Stimulated activated CD4-positive, alpha-beta T cell treated with anti-CD3 and anti-CD28 coated beads, TNF-alpha, amount 100 ng/mL, for 4 hours (primary cell): ENCODE measurements around the gene GPD1L.
"Not testable (repeated sequence)": the region's sequence is repeated elsewhere in the genome, so short reads cannot be mapped to it uniquely, and the experiment has no call there.

ENCODE experiments used
- DNase-seq, 3 experiments: peaks; one replicate each; pipeline ENCODE4 v3.0.0-alpha.2; 2020; ENCODE audit warnings: low read depth in 3 of 3

Gene GPD1L

GRCh38 chr3:32106132-32106928, at the start of gene GPD1L:
GPD1L (plus strand) TSS chr3:32106620; CDS start chr3:32106712, 92 bp downstream.
- peak; percentile 85 to 90 (median 87) for DNase-seq

DNA sequence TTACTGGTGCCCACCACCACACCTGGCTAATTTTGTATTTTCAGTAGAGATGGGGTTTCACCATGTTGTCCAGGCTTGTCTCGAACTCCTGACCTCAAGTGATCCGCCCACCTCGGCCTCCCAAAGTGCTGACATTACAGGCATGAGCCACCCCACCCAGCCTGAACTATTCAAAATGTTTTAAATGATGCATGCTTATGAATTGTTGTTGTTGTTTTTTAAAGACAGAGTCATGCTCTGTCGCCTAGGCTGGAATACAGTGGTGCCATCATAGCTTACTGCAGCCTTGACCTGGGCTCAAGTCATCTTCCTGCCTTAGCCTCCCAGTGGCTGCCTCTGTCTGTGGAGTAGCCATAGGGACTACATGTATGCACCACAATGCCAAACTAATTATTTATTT, 48.0 kb upstream of the GPD1L start:
- not testable (repeated sequence) for DNase-seq

DNA sequence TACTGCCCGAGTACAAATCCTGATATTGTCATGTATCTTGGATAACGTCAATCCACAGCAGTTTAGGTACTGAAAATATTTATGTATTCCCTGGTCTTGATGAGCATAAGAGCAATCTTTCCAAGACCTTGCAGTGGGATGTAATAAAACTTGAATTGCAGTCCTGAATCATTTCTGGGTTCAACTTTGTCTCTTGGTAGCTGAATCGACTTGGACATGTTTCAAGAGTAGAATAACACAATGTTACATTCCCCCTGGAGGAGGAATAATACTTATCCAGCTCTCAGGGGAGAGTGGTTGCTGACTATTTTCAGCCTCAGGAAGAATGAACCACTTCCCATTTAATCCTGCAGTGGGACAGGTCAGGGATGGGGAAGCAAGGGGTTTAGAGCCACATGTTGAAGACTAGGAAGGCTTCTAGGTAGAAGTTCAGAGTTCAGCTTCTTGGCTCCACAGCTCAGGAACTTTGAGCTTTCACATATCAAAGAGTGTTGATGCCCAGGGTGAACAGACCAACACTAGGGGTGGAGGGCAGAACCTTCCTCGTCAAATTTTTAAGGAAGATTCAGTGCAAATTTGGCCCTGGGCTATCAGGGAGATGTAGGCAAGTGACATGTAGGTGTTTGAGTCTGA, 43.4 kb upstream of the GPD1L start:
- no peak for DNase-seq

- DNase-seq: no peak
Observed at GRCh38 chr3:32066686-32067085, 39.7 kb upstream of the GPD1L start.

GRCh38 chr3:32074194-32074593, 32.2 kb upstream of the GPD1L start:
- DNase-seq: not testable (repeated sequence)

DNA sequence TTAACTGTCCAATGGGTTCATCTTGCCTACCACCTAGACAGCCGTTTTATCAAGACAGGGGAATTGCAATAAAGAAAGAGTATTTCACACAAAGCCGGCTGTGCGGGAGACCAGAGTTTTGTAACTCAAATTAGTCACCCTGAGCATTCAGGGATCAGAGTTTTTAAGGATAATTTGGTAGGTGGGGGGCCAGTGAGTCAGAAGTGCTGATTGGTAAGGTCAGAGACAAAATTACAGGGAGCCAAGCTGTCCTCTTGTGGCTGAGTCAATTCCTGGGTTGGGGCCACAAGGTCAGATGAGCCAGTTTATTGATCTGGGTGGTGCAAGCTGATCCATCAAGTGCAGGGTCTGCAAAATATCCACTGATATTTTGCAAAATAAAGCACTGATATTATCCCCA, 29.9 kb upstream of the GPD1L start:
- no peak for DNase-seq

DNA sequence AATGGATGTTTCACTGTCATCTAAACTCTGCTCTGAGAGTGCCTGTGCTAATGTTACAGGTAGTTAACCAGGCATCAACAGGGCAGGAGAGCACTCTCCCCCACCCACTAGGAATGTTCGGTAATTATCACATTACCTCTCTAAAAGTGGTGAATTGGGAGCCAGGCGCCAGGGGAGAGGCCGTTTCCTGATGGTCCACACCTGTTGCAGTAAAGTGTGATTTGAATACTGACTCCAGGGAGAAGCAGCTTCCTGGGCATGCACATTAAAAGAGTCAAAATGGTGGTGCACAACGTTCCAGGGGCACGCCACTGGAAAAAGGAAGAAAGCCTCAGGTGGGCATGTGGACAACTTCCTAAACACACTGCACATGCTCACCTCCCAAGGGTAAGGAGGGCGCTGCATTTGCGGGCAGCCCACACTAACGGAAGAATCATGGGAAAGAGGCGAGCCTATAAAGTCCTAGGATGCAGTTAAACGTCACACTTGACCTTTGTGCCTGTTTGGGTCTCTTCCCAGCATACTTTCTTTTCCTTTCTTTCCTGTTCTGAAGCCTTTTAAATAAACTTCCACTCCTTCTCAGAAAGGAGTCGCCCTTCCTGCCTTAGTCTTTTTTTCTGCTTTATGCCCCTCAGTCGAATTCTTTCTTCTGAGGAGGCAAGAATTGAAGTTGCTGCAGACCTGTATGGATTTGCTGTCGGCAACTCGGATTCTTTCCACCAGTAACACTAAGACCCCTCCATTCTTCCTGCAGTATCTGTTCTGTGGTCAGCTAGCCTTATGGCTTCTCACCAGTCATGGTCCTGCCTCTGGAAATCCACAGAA, 28.9 kb upstream of the GPD1L start:
- DNase-seq: no peak

GRCh38 chr3:32078085-32078634, 28.3 kb upstream of the GPD1L start:
- DNase-seq: no peak

DNA sequence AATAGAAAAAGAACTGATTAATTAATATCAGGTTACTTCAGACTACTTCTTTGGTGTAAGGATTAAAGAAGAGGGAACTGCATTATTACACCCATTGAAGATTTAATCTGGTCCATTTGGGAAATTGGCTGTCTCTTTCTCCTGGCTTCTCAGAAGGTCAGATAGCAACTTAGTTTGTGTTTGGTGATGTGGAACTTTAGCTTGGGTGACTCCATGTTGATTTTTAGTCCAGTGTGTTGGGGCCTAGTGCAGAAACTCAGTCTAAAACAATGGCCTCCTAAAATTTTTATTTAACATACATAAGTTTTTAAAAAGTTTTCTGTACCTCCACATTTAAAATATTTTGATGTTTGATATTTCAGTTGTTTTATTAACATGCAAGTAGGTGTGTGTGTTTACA, 27.6 kb upstream of the GPD1L start:
- DNase-seq: no peak

DNA sequence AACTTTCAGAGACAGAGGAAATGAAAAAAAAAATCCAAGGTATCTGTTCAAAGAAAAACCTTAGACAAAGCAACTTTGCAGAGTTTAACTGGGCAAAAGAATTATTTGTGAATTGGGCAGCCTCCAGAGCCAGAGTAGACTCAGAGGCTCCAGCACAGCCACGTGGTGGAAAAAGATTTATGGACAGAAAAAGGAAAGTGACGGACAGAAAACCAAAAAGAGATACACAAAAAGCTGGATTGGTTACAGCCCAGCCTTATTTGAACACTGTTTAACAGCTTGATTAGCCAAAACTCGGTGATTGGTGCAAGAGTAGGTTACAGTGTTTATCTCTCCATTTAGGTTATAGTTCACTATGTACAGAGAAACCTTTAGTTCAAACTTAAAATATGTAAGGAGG, 23.7 kb upstream of the GPD1L start:
- no peak for DNase-seq

- no peak for DNase-seq
Observed at GRCh38 chr3:32083702-32084270, 22.6 kb upstream of the GPD1L start.

- DNase-seq: no peak
Observed at GRCh38 chr3:32084870-32085269, 21.6 kb upstream of the GPD1L start.

DNA sequence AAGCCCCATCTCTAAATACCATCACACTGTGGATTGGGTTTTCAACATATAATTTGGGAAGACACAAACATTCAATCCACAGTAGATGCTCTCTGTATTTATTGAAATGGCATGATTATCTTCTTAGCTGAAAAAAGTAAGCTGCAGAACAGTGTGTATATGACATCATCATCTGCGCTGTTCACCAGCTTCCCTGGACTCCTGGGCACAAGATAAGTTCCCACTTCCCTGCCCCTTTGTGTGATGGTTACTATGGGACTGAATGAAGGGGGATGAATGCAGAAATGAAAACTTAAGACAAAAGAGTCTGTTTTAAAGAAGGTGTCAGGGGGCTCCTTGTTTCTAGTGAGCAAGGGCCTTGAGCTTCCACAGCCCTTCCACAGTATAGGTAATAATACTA, 20.0 kb upstream of the GPD1L start:
- no peak for DNase-seq

DNA sequence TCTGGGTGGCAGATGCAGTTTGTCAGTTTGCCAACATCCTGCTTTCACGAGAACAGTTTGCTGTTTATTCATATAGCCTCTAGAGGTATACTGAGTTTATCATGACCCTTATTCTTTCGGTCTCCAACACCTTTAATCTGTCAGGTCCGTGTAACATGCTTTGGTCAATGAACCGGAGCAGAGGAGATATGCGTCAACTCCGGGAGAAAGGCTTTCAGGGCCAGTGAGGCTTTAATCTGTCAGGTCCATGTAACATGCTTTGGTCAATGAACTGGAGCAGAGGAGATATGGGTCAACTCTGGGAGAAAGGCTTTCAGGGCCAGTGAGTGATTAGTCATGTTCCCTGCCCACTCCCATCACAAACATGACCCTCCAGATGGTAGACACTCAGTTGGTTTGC, 16.9 kb upstream of the GPD1L start:
- DNase-seq: no peak

DNA sequence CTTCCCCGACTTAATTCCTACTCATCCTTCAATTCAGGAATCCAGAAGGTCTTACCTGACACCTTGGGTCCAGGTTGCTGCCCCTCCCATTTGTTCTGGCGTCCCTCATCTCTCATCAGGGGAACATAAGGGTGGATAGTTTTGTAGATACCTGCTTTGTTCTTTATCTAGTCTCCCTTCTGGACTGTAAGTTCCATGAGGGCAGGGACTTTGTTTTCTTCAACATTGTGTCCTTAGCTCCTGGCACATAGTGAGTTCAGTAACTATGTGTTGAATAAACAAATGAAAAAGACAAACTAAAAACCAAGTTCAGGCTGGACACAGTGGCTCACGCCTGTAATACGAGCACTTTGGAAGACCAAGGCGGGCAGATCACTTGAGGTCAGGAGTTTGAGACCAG, 13.2 kb upstream of the GPD1L start:
- DNase-seq: no peak

DNA sequence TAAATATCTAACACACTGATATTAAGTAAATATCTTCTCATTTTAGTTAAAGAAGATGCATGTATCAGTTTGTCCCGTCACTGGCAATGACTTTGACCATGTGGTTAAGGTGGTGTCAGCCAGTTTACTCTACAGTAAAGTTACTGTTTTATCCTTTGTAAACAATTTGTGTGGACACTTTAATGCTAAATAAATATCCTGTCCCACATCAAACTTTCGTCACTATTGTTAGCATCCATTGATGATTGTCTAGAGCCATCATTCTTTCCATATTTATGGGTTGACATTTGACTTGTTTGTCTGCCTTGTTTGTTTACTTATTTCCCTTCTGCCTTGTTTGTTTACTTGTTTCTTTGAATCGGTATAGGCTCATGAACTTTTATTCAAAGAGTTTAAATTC, 11.0 kb upstream of the GPD1L start:
- no peak for DNase-seq

DNA sequence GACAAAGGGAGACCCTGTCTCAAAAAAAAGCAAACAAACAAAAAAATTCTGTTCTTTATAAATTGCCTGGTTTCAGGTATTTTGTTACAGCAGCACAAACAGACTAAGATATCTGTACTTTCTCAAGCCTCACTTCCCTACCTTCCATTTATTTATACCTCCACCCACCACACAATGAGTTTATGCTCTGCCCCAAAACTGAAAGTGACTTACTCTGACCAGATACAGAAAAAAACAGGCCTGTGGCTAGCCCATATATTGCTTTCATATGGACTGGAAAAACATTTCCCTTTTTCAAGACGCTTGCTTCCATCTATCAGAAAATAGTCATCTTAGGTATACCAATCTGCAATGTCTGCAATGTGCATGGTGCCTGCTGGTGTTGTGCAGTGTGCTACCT, 8.7 kb upstream of the GPD1L start:
- DNase-seq: no peak

DNA sequence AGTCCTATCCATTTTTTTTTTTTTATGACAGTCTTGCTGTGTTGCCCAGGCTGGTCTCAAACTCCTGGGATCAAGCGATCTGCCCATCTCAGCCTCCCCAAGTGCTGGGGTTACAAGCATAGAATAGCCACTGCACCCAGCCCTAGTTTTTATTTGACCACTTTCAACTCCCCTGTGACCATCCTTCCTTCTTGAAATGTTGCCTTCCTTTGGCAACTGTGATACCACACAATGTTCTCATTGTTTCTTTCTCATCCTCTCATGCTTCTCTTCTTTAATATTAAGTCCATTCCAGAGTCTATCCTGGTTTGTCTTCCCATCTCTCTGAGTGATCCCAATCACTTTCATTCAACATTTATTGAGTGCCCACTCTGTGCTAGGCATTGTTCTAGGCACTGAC, 7.9 kb upstream of the GPD1L start:
- DNase-seq: no peak

- DNase-seq: no peak
Observed at GRCh38 chr3:32100465-32100864, 6.0 kb upstream of the GPD1L start.

GRCh38 chr3:32102289-32102688, 4.1 kb upstream of the GPD1L start:
- no peak for DNase-seq

DNA sequence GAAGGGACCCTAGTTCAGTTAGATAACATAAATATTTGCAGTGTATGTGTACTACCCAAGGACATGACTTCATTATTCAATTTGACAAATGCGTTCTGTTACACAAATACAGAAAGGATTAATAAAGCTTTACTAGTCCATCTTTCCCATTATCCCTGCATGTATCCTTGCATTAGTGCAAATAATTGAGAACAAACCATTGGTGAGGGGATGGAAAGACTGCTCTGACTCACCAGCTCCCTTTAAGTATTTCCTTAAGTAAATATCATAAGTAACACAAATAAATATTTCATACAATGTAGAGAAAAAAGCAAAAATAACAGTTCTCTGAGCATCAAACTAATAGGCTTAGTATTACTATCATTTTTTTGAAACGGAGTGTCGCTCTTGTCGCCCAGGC, 1.9 kb upstream of the GPD1L start:
- no peak for DNase-seq
